ENCODE data around the gene AIP. TPM values are rescaled to one million over a fixed set of nuclear protein-coding genes. Genes with fewer than 3 reads are reported as not detected.
A peak's percentile ranks its signal among the peaks of the same experiment; 100 is the strongest.

The AIP gene
- total and polyA plus RNA-seq, 2 of the 8 experiments (the other 6 are each of a cell fraction or from before 2014, with no cell fraction given), result 29.8 to 54.4 TPM

- FAIRE-seq, result no peak
- Histone ChIP-seq H3K23ac (ENCODE audit: insufficient read length) (no peak overlapping the region), H3K79me2 (ENCODE audit: control insufficient read depth in 1 of 2, insufficient read depth in 2 of 2, low read length in 2 of 2) (no peaks in the 10 kb centered on the region), H3K4me3 (ENCODE audit: extremely low read depth in 1 of 4, insufficient read depth in 2 of 4, low read depth in 3 of 4, low read length in 4 of 4) (no peak overlapping the region), H3K4me1 (replicated peaks in 1 of 4; ENCODE audit: control insufficient read depth in 3 of 4, insufficient read depth in 4 of 4, low read length in 3 of 4) (peaks cover 0 to 17% (median 14%) of the 10 kb centered on the region in 4 experiments; a peak in 6 of 7 replicates), H4K91ac (replicated peaks; ENCODE audit: insufficient read length, low read length) (peak overlapping the region; percentile 73), H2BK20ac (ENCODE audit: low read length) (no peak overlapping the region), H3K18ac (ENCODE audit: extremely low read depth, low read length) (no peak overlapping the region), H2BK15ac (ENCODE audit: low read length) (peak overlapping the region; percentile 61; the same call in 1 of the 2 replicates), H3K56ac (replicated peaks; ENCODE audit: insufficient read length, low read depth, low read length) (no peak overlapping the region), H3K27me3 (replicated peaks in 1 of 4; ENCODE audit: control insufficient read depth in 3 of 4, extremely low read depth in 1 of 4, insufficient read depth in 3 of 4, low read length in 3 of 4) (no peaks in the 10 kb centered on the region), H3K4me2 (ENCODE audit: insufficient read depth in 1 of 2, low read depth in 2 of 2, low read length in 2 of 2) (no peak overlapping the region), H4K20me1 (replicated peaks in 1 of 2; ENCODE audit: control insufficient read depth in 1 of 2, insufficient read depth in 2 of 2, low read length in 2 of 2) (peaks cover 0 to 21% of the 10 kb centered on the region in 2 experiments), H2BK12ac (ENCODE audit: low read depth, low read length) (peak overlapping the region; percentile 87), H2AFZ (ENCODE audit: low read length) (no peak overlapping the region), H3K4ac (replicated peaks; ENCODE audit: insufficient read length, low read depth, low read length) (no peak overlapping the region), H3K27ac (ENCODE audit: low read depth, low read length) (peak overlapping the region; percentile 80), H2BK120ac (replicated peaks; ENCODE audit: low read depth, low read length) (no peak overlapping the region), H2BK5ac (ENCODE audit: low read depth, low read length) (peak overlapping the region; percentile 87), H4K8ac (ENCODE audit: extremely low read depth, insufficient read depth, low read length) (peak overlapping the region; percentile 51; the same call in 1 of the 2 replicates), H3K9me3 (ENCODE audit: insufficient read depth in 2 of 2, low read depth in 1 of 2, low read length in 1 of 2) (no peaks in the 10 kb centered on the region), H3K79me1 (ENCODE audit: low read depth, low read length) (no peaks in the 10 kb centered on the region), H3K36me3 (ENCODE audit: control insufficient read depth in 2 of 4, insufficient read depth in 4 of 4, low read length in 3 of 4) (peaks cover 6 to 31% (median 16%) of the 10 kb centered on the region in 4 experiments), H4K5ac (ENCODE audit: insufficient read length, low read depth, low read length) (peak overlapping the region; percentile 43), H2AK5ac (ENCODE audit: low read depth, low read length) (peak overlapping the region; percentile 60; the same call in 1 of the 2 replicates), H3K14ac (ENCODE audit: insufficient read length) (no peak overlapping the region), H3K23me2 (ENCODE audit: low read depth, low read length) (no peaks in the 10 kb centered on the region), H3K9ac (replicated peaks in 1 of 4; ENCODE audit: extremely low read depth in 1 of 4, low read depth in 3 of 4, low read length in 3 of 4) (0 out of 7 replicates have a peak overlapping the region, but pooled peaks of 2 of the 4 experiments have one; percentile 6 to 22)
- POLR2A ChIA-PET (ENCODE audit: partially characterized antibody), result interaction anchor here (0.7 to 12.5 kb wide), 18 partner anchors 8 to 83 kb away, joined by 3 to 104 read pairs (median 6); partner anchors contain the start of genes CABP4, CARNS1, GPR152 and POLD4
- TF ChIP-seq, protein P1, sequence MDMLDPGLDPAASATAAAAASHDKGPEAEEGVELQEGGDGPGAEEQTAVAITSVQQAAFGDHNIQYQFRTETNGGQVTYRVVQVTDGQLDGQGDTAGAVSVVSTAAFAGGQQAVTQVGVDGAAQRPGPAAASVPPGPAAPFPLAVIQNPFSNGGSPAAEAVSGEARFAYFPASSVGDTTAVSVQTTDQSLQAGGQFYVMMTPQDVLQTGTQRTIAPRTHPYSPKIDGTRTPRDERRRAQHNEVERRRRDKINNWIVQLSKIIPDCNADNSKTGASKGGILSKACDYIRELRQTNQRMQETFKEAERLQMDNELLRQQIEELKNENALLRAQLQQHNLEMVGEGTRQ (IDR thresholded peaks at IDR 0.05; ENCODE audit: low read length), result no peak
- TF ChIP-seq KDM1A (IDR thresholded peaks at IDR 0.05; ENCODE audit: borderline replicate concordance, low read length) (no peak), POLR2A (IDR thresholded peaks at IDR 0.05; ENCODE audit: control extremely low read depth in 1 of 2, low read depth in 2 of 2, low read length in 2 of 2) (peak in 1 of 2 experiments; percentile 43; a peak in 1 of 3 replicates), CHD1 (IDR thresholded peaks at IDR 0.05; ENCODE audit: low read depth, low read length) (no peak)
- no peak for DNase-seq (ENCODE audit: low read depth in 1 of 2, low spot score in 2 of 2)
- CTCF ChIA-PET (ENCODE audit: partially characterized antibody), result interaction anchor here (0.6 to 1.8 kb wide), 3 partner anchors 43 to 57 kb away, joined by 3 to 5 read pairs (median 3); no protein-coding TSS in a partner anchor
- 90% methylated on average over 37 of the region's 38 CpGs; no CpG with 5 or more reads in 1 of the 2 experiments for WGBS, 2 experiments (ENCODE audit: extremely low coverage in 1 of 2, insufficient coverage in 1 of 2, insufficient read length in 1 of 2, insufficient replicate concordance in 2 of 2, low coverage in 1 of 2, low lambda C conversion rate in 2 of 2, missing lambda C conversion rate in 1 of 2)
These were observed 46.9 kb upstream of the AIP start for GRCh38 chr11:67435727-67436458.

Data from H1 (cell line).